PC-3 (cell line): ENCODE data around the gene IFT57.

Source experiments
- CTCF ChIP-seq: fragments of 300-600 bp; sonication (generic); conservative IDR thresholded peaks from 2 replicates; pipeline ENCODE4 v1.5.1; 2017; ENCODE audit warnings: antibody characterized with exemption, low read depth, mild to moderate bottlenecking, low read length
- EZH2phosphoT487 ChIP-seq: fragments of 300-600 bp; sonication (generic); IDR thresholded peaks from 2 replicates; pipeline ENCODE4 v1.6.1; 2018; ENCODE audit warnings: mild to moderate bottlenecking, antibody characterized with exemption, low read length, borderline replicate concordance

DNA sequence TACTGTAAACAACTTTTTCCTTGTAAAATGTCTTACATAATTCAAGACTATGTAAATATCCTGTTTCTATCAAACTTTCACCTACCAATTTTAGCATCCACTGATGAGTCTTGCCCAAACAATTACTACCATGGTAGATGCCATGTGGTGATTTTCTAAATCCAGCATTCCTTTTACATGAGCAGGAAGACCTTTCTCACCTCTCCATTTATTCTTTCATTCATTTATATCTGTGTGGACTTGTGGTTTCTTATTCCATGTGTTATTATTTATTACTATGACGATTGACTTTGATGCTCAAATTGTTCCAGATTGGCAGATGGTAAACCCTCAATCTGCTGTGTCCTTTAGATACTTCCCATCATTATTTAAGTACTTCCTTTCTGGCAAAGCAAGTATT, 62.4 kb downstream of the IFT57 start:
- TF ChIP-seq CTCF: no peak
- no peak for TF ChIP-seq EZH2phosphoT487
